ENCODE measurements around the gene MRPS9.

MRPS9 gene

DNA sequence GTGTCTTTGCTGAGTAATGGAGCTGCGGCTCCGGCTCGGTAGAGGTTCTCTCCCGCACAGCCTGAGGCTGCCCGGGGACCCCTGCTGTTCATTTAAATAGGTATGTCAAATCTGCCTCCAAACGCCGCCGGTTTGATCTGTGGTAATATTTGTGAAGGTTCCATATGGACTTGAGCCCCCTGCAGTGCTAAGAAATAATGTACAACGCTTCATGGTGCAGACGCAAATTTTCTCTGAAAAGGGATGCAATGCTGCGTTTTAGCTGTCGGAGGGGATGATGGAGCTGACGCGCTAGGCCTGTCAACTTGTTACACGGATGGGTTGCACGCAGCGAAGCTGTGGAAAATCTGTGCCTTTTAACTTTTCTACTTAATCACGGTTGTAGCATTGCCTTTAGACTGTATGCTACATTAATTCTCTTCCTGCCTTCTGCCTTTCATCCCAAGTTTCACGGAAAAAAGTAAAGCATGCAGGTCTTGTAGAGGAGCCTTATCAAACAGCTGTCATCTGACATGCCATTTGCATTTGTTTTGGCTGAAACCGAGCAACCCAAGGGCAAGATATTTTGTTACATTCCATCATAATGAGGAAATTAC lies 43.2 kb downstream of the MRPS9 start:
- no peak for DNase-seq

DNA sequence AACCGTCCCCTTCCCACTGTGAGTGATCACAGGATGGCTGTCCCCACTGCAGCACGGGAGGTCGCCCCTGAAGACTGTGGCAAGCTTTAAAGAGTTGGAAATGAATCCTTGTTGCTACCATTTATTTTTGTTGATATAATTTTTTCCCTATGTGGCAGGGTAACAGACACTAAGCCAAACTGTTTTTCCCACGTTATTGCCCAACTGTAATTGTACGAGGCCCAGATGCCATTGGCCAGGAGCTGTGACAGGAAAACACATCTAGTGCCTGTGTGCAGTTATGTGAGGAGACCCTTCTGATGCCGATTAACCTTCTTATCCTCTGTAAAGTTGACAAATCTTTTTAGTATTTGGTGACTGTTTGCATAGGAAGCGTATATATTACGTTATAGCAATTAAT lies 44.2 kb downstream of the MRPS9 start:
- DNase-seq: no peak

DNA sequence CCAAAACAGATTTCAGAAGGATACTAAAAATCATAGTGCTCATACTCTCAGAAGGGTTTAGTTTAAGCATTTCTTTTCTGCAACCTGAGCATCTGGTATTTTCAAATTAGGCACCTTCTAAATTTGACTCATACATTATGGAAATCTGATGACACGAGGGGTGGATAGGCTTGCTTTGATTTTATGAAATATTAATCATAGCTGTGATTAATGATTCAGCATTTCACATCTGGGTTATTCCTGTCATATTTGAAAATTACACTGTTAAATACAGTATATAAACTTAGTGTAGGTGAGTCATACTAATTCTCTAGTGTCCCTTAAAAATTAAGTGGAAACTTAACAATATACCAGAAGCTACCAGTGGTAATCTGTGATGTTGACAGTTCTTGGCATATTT lies 47.7 kb downstream of the MRPS9 start:
- DNase-seq: no peak

DNA sequence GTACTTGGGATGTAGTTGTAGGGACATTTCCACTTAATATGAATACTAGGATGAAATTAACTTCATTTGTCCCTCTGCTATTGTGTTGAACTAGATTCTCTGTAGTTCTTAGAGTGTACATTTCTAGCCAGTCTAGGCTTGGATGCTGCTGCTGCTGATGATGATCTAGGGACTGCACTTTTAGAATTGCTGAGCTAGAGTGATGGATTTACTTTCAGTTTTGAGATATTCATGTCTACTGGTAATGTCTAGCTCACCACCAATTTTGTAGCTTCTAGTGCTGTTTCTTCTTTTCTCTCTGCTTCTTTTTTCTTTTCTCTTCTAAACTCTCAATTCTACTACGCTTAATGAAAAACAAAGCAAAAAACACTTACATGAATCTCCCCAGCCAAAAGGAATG lies 49.4 kb downstream of the MRPS9 start:
- no peak for DNase-seq

DNA sequence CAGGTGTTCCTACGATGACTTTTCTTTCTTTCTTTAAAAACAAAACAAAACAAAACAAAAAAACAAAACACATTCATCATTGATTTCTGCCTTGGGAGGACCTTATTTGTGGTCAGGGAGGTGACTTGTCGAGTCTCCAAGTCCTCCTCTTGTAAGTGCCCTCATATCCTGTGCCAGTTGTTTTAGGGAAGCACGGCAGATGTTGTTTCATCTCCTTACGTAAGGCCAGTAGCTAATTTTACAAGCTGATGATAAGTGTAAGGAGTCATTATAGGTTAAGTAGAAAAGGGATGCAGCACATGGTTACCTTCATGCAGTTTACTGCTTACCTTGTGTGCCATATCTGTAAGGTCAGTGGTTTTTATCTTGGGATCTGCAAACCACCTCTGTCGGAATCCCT lies 52.2 kb downstream of the MRPS9 start:
- no peak for DNase-seq

DNA sequence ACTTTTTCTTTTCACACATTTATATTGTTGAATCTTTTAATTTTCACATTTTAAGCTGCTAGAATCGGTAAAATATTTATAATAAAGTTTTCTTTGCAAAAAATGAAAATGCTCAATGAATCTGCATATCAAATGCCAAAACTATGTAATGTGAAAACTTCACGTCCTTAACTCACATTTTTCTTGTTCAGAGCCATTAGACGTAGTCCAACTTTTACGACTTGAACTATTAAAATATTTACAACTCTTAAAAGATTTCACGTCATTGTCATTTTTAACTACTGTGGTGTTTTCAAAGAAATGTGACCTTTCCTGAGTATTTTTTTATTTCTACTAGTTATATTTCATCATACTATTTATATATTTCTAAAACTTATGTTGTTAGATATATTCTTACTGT lies 54.9 kb downstream of the MRPS9 start:
- no peak for DNase-seq

DNA sequence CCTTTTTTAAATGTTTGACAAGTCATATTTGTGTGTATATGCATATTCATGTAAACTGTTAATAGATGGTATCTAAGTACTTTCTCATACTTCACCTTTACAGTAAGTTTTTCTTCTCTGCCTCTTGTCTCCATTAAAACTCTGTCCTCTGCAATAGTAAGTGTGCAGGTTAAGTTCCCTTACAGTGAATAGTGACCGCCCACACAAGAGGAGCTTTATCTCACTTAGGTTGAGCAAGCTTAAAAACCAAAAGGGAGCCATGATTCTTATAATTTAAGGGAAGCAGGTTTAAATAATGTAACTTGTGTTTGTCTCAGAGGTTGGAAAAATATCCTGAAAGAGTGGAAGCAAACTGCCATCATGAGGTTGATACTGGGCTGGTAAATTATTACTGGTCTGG lies 61.3 kb downstream of the MRPS9 start:
- no peak for DNase-seq

DNA sequence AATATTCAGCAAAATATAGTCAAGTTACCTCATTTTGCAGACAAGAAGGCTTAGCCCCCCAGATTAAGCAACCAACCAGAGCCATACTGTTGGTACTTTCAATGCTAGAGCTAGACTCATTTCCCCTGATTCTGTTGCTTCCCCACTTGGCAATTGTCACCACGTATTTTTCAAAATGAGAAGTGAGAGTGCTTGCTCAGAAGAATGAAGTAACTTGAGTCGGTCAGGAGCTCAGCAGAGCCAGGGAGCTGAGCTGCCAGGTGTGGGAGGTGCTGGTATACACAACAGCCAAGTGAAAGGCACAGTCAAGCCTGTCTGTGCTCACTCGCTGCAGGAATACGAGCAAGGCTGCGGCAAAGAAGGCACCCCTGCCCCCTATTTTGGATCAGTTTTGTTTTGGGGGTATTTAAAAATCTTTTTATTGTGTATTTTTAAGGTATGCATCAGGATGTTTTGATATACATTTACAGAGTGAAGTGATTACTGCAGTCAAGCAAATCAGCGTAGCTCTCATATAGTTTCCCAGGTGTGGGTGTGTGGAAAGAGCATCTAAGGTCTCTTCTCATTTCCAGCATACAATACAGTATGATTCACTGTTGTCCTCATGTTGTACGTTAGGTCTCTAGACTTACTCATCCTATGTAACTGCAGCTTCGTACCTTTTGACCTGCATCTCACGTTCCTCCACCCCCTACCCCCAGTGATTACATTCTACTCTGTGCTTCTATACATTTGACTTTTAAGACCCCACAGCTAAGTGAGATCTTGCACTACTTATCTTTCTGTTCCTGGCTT lies 62.4 kb downstream of the MRPS9 start:
- no peak for DNase-seq

DNA sequence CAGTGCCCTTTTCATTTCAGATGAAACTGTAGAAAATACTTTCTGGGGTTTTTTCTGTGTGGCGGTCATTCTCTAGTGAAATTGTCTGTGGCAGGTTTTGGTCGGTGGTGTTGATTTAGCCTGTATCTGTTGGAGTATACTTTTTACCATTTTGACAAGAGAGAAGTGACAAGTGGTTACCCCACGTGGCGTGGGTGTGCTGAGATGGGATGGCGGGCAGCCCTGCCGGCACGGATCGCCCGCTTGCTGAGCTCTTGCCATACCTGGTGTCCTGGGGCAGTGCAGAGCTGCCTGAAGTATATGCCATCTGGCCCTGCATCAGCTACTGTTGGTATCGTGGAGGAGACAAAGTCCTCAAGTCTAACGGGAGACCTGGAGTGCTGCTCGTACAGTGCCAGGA lies 64.1 kb downstream of the MRPS9 start:
- DNase-seq: no peak

DNA sequence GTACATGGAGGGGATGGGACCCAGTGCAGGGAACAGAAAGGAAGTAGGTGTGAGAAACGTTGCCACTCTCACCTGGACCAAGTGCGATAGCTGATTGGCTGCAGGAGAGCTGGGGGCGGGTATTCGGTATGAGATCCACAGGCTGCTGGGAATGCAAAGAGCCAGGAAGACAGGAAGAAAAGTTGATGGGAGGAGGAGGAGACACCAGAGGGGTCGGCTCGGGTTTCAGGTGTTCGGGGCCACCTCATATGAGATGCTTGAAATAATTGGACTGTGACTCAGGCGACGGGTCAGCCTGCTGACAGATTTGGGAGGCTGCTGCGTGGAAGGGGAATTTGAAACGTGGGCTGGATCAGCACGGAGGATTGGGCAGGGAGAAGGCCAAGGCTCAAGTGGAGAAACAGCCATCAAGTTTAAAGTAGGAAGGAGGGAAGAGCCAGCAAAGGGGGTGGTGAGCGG lies 65.1 kb downstream of the MRPS9 start:
- DNase-seq: no peak

DNA sequence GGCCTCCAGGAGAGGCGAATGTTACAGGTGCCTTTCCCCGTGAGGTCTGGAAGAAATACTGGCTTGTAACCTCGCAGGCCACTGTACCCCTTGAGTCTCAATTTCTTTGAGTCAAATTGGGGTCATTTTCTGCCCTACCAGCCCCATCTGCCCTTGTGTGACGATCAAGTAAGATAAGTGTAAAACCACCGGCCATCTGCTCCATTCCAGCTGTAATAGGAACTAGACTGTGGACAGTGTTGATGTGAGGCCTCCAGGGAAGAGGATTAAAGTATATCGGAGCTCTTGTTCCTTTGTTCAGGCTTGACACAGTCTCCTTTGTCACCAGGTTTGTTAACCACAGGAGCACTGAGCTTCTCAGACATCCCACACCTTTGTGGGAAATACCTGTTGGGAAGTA lies 65.6 kb downstream of the MRPS9 start:
- DNase-seq: no peak

DNA sequence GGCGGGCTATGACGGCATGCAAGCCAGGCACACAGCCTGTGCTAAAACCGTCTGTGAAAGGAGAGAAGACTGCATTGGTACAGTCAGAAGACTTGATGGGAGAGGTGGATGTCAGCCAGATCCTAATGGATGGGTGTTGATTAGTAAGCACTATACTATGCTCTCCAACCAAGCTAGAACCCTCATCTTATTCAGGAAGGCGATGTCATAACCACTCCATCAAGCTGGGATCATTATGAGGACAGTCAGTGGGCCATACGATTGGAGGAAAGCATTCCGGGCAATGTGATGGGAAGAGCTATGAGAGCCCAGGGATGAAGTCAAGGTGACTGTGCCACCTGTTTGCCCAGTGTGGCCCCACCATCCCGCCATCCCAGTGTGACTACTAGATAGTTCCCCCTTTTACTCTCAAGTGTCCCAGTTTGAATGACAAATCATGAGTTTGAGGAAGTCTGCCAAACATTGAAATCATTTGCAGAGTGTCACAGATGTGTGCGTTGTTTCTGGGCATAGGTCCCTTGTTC lies 66.4 kb downstream of the MRPS9 start:
- no peak for DNase-seq

DNA sequence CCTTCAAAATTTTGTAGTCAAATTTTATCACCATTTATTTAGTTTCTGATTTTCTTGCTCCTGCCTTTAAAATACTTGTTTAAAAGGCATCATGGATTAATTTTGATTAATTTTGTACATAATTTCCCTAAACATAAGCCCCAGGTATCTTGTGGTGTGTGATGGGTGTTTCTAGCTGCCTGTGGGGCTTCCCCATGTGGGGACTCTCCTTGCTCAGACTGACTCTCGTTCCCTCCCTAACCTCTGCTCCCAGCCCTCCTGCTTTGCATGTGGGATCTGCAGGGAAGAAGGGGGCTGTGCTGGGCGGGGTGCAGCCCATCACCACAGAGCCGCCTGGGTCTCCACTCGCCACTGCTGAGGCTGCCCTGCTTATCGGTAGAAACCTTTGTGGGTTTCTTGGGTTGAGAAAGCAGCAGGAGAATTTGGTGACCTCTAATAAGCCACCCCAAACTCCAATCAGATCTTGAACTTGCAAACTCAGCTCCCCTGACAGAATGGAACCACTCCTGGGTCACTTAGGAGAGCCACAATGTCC lies 72.5 kb downstream of the MRPS9 start:
- DNase-seq: no peak

DNA sequence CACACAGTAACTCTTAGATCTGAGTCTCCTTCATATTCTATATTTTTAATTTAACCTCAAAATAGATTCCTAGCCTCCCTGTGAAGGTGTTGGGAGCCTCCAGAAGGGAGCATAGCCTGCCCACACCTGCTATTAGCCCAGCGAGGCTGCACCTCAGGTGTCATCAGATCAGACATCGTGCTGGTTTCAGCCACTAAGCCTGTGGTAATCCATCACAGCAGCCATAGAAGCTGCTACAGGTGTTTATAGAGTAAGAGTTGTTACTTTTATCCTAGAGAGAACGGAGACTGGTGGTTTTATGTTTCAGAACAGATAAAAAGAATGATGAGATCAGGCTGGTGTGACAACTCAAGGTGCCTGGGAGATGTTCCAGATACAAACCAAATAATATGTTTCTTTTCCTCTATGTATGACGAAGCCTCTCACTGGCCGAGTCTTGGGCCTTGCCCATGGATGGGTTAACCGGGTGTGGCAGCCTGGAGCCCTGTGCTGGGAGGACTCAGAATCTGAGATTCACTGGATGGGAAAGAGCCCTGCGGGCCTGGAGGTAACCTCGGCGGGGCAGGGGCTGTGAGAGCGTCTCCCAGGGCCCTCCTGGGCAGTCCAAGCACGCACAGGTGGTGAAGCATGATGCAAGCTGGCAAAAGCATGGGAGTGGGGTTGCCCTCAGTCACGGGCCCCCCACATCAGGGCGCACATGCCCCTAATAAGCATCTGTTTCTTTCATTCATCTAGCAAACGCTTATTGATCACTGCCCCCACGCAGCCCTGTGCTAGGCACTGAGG lies 73.7 kb downstream of the MRPS9 start:
- DNase-seq: no peak

DNA sequence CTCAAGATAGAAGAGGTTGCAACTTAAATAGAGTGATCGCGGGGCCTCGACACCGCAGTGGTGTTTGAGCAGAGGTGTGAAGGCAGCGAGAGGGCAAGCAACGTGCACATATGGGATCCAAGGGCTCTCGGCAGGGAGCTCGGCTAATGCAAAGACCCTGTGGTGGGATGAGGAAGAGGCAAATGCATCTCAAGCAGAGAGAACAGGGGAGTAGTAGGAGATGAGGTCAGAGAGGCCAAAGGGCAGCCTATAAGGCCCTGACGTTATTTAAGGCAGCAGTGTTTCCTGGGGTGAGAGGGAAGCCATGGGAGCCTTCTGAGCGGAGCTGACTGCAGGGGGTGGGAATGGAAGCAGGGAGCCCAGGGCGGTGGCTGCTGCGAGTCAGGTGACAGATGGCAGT lies 74.5 kb downstream of the MRPS9 start:
- DNase-seq: no peak

DNA sequence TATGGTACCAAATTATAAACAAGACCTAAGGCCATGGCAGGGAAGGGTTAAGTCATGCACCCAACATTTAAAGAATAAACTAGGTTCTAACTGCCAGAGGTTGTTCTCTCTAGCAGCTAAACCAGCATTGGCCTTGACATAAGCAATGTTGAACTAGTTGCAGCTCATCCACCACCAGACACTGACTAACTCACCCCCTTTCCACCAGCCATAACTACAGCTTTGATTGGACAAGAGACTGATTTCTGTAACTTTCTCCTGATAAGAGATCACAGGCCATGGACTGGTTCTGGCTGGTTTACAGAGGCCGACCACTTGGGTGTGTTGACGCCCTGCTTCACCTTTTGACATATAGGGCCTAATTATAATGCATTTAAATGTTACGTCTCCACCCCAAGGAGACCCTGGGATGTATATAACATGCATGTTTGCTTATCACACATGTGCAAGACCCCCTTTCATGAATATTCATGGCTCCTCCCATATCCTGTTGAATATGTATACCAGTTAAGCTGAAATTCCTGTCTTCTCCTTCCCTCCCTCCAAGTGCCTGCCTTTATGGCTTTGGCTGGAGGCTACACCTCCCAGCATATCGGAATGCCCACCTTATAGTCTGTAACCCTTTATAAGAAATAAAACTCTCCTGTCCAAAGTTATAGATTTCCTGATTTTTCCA lies 75.9 kb downstream of the MRPS9 start:
- no peak for DNase-seq

DNA sequence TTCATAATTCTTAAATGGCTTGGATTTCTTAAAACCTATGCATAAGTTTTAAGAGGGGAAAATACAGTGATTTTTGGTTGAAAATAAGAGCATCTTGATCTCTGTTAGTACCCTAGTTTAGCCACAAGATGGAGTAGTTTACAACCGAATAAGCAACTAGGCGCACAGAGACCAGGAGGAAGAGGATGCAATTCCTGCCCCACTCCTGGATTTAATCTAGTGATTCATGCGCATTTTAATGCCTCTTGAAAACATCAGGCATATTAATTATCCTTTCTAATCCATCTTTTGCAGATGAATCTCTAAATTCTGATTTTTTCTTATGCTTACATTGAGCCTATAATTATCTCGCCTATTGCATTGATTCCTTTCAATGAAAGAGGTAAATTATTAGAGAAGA lies 76.7 kb downstream of the MRPS9 start:
- DNase-seq: no peak

DNA sequence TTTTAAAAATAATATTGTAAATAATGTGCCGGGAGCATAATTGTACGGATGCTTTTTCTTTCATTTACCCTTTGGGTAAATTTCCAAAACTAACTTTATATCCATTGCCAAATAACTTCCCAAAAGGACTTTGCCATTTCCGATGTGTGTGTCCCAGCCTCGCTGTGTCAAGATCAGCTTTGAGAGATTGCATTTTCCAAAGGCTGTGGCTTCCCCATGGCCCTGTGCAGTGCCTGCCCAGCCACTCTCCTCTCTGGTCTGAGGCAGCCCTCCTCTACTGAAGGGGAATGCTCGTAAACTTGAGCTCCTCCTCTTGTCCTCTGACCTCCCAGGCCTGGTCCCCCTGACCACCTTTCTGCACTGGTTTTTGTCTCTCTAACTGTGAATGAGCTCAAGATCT lies 78.5 kb downstream of the MRPS9 start:
- no peak for DNase-seq

DNA sequence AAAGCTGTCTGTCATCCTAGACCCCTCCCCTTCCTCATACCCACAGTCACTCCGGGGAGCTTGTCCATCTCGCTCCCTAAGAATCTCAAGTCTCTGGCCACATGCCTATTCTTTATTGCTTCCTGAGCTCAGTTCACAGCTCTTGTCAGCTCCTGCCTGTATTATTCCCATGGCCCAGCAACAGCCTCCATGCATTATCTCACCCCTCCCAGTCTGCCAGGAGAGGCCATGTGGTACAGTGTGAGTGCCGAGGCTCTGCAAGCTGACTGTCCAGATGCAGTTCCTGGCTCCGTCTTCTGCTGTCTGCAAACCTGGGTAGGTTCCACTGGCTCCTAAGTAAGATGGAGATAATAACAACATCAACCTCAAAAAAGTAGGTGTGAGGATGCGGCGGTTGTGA lies 79.7 kb downstream of the MRPS9 start:
- no peak for DNase-seq

DNA sequence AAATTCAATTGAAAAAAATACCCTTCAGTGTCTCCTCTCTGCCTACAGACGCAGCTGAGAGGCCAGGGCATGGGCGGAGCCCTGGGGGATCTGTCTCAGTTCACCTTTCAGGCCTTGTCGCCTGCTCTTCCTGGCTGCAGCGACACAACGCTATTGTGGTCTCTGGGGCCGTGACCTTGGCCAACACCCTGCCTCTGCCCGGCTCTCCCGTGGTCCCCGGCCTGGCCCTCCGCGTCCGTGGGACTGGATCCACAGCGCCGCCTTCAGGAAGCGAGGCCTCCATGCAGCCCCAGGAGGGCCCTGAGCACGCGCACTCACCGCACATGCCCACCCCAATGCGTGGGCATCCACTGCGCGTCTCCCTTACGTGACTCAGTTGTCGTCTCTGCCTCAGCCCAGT lies 81.1 kb downstream of the MRPS9 start:
- DNase-seq: no peak

DNA sequence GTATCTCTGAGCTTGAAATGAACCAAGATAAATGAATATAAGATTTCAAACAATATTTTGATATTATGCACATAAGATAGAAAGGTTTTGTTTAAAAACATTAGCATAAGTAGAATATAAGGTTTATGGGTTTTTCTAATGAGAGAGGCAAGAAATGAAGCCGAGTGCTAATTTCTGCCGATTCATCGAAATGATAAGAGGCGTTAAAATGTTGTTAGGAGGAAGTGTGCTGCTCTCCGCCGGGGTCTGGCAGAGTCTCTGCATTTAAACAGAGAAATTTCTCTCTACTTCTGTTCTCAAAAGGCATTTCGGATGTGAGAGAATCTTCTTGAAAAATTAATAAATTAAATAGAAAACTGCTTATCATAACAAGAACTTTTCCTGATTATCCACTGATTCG lies 83.6 kb downstream of the MRPS9 start:
- no peak for DNase-seq

DNA sequence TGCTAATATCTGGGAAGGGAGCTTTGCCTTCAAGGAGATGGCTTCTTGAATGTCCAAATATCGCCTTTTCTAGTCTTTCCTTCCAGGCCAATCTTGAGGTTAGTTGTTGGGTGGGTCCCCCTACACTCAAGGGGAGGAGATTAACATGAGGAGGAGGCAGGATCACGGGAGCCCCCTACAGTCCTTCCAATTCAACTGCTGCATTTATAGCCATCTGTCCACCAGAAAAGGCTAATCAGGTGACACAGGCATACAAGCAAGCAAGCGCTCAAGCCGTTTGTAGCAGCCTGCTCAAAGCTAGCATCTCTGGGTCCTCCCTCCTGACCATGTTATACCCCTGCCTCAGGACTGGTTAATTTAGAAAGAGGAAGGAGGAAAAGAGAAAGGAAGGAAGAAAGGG lies 87.6 kb downstream of the MRPS9 start:
- no peak for DNase-seq

DNA sequence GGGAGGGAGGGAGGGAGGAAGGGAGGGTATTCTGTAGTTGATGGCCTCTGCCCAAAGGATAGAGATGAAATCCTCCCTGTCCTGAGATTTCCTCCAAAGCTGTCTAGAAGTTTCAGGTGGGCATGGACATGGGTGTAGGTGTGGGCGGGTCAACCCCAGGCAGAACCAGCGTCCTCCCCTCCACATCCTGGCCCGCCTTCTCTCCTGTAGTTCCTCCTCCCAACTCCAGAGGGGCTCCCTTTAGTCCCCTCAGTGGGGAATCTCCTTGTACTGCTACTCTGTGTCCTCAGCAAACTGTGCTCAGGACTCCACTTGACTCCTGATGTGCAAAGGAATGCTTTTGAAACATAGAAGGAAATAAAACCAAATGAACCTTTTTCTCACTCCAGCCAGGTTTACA lies 88.1 kb downstream of the MRPS9 start:
- no peak for DNase-seq
